ENCODE measurements around the gene ABCA1.
"Not testable (repeated sequence)": the region's sequence is repeated elsewhere in the genome, so short reads cannot be mapped to it uniquely, and the experiment has no call there.

The ABCA1 gene

DNA sequence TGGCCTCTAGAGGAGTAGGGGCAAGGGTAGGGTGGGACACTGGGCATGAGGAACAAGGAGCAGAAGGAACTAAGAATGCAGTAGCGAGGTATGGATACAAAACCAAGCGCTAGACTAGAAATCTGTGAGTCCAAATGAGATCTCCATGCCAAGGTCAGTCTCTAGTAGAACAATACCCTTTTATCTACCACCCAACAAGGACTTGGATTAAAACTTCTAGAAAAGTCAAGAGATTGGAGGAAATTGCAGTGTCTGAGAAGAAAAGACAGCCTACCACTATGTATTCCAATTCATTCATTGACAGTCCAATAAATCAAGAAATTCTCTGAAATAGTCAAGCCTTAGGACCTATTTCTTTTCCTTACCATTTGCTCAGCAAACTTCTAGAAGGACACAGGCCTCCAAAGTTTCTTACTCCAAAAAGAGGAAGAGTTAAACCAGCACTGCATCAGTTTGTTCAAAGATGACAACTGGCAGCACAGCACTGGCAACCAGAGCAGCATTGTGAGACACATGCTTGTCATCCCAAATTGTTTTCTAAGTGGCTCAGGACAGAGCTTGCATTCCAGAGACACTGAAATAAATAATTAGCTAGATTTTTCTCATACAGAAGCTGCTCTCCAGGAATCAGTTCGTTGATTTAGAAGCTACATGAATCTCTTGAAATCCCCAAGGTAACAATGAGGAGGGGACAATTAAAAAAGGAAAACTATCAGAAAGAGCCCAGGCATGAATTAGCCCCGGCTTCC is 22.6 kb downstream of the ABCA1 start:
- no peak for DNase-seq

DNA sequence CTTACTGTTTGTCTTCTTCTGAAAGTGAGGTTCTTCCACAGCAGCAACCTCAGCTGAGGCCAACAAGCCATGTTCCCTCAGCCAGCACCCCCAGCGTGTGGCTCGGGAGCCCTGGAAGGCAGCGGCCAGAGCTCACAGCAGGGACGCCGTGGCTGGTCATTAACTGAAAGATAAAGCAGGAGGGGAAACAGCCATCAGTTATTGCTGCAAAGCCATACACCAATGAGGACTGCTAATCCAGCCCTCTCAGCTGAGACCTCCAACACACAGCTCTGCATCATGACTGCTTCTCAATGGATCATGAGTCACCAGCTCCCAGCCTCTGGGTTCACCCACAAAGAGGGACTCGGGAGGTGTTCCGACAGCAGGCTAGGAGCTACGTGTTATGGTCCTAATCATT is 24.3 kb downstream of the ABCA1 start:
- peak; percentile 57 for DNase-seq

DNA sequence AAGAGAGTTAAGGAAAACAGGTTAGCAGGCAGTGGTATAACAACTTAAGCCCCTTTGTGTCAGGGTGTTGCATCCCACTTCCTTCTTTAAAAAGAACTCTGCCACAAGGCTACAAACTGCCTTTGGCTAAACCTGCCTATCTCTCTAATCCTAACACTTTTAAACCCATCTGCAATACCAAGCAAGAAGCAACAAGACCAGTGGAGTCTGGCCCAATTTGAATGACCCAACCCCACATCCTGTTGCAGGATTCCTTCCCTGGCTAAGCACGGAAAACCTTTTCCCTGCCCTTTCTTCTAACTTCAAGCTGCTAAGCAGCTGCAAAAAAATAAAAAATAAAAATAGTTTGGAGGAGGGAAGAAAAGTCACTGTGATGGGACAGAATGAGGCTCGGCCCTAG is 27.1 kb downstream of the ABCA1 start:
- DNase-seq: no peak

DNA sequence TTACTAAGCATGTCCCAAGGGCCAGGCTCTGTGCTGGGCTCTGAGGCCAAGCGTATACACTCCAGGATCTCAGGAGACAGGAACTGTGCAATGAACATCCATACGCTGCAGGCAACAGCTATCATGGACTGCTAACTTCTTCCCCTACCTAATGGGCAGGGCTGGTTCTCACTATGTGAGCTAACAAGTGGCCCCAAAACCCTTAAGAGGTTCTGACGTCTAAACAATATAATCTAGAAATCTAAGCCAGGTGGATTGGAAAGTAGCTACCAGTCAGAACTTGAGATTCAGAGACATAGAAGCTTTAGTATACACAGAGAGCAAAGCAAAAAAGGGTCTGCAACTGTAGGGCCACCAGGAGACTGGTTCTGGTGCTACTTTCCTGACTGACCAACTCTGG is 27.6 kb downstream of the ABCA1 start:
- no peak for DNase-seq

DNA sequence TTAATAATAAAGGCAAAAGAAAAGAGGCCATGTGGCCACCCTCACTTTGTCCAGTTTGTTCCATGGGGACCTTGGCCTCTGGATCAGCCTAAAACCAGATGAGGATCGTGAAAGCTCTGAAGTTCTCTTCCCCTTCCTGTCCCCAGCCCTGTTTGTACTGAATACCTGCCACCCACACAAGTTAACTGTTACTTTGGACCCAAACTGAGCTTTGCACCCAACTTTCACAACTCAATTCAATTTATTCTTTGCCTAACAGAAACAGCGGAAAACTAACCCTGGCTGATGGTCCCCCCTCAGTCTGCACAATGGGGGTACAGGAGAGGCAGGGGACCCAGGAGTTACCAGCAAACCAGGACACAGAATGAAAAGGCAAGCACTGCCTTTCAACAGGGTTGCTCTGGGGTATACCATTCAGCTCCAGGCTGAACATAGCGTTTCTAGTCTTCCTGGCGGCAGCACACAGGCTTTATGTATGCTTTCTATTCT is 28.2 kb downstream of the ABCA1 start:
- DNase-seq: no peak

DNA sequence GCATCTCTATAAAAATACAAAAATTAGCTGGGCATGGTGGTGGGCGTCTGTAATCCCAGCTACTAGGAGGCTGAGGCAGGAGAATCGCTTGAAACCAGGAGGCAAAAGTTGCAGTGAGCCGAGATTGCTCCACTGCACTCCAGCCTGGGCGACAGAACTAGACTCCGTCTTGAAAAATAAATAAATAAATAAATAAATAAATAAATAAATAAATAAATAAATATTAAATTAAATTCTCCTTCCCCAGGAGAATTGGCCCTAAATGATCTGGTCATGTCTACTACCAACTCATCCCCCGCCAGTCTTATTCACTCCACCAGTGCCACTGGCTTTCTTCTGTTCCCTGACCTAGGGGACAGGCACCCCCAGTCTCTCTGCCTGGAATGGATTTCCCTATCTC is 29.6 kb downstream of the ABCA1 start:
- DNase-seq: not testable (repeated sequence)

DNA sequence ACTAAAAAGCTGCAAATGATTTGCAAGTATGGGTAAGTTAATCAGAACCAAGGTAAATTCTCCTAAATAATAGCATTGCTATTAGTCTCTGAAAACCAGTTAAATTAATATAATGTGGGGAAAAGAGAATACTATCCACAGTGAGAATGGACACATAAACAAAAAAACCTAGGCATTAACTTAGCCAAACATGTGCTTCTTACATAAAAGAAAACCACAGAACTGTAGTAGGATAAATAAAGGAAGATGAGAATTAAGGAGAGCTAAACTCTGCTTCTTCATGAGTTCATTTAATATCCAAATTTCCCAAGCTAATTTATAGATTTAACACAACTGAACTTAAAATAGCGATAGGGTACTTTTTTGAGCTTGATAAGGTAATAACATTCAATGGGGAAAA is 31.8 kb downstream of the ABCA1 start:
- DNase-seq: peak; percentile 31

DNA sequence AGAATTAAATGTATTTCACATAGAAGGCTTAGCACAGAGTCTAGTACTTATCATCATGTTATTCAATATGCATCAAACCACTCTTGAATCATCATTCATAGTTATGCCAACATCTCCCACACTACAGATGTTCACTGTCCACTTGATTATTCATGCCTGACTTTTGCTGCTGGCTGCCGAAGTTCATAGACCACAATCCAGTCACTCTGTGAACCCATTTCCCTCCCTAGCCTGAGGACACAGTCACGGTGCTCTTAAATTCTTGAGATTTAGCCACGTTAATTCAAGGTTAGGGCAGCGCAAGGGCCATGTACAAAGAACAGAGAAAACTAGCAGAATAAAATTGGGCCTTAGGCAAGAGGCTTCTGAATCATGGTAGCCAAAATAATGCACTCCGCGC is 32.4 kb downstream of the ABCA1 start:
- peak; percentile 94 for DNase-seq

DNA sequence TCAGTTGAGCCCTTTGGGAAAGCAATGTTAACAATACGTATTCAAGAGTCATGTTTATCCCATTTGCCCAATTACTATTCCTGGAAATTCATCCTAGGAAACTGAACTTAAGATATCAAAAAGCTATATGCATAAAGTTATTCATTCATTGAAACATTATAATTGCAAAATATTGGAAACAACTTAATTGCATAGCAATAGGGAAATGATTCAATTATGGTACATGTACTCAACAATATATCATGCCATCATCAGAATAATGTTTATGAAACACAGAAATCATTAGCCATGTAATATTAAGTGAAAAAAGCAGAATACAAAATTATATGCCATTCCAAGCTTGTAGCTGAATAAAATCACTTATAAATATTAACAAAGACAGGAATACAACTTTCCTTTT is 35.3 kb downstream of the ABCA1 start:
- DNase-seq: no peak

DNA sequence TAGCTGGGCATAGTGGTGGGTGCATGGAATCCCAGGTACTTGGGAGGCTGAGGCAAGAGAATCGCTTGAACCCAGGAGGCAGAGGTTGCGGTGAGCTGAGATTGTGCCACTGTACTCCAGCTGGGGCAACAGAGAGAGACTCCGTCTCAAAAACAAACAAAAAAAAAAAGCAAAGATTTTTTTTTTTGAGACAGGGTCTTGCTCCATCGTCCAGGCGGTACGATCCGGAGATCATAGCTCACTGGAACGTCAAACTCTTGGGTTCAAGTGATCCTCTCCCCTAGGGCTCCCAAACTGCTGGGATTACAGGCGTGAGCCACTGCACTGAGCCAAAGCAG is 37.6 kb downstream of the ABCA1 start:
- no peak for DNase-seq

DNA sequence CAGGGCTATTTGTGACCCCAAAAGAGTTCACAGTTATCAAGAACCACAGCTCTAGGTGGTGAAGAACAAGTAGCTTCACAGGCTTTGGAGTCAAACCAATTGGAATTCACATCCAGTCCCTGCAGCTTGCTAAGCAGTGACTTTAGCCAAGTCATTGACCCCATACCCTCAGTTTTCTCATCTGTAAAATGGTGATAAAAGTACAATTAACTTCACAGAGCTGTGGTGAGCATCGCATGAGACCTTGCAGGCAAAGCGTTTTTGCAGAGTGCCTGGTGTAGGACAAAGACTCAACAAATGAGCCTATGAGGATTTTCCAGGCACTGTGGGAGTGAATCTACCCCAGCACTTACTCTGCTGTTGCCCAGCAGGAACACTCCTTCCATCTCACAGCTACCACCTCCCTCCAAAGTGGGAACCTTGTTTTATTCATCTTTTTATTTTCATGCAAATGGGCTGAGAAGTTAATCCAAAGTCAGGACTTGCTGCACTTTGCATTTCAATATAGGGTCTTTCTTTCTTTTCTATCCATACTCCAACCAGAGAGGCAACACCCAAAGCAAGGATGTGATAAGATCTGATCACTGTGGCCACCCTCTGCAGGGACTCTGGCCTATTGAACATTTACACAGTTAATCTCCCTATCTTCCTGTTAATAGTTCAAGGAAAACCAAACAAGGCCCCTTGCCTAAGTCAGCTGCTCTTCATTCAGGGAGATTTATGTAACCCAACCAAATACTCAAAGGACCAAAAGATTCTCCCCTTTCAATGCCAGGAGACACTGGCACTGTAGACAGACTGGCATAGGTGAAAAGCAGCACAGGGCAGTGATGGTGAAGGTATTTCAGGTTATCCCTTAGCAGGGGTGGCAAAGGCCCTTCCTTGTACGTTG is 41.9 kb downstream of the ABCA1 start:
- no peak for DNase-seq

DNA sequence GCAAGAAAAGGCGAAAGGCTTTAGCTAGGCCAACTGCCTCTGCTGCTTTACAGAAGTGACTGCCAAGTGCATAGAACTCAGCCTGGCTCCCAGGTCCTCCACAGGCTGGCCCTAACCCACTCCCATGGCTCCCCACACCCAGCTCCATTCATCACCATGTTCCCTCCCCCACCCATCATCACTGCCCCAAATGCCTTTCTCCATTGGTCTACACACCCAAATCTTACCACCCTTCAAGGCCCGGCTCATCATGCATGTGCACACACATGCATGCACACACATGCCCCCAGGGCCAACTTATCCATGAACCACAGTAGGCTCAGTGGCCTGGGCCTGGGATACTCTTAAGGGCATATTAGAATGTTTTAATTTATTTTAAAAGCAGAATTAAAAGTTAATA is 44.8 kb downstream of the ABCA1 start:
- DNase-seq: no peak

DNA sequence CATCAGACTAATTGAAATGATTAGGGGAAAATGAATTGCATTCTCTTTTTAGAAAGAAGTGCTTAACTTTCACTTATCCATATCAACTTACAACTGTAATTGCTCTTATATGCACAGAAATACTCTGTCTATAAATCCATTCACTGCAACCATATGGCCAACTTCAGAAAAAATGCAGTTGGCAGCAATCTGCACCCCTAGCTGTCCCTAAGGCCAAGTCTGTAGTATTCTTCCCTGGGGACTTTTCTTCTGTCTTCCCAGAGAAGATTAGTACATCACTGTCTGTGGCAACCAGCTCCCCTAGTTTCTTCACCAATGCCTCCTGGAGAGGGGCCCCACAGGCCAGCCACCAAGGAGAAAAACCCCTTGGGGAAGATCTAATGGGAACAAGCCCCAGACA is 45.4 kb downstream of the ABCA1 start:
- no peak for DNase-seq

DNA sequence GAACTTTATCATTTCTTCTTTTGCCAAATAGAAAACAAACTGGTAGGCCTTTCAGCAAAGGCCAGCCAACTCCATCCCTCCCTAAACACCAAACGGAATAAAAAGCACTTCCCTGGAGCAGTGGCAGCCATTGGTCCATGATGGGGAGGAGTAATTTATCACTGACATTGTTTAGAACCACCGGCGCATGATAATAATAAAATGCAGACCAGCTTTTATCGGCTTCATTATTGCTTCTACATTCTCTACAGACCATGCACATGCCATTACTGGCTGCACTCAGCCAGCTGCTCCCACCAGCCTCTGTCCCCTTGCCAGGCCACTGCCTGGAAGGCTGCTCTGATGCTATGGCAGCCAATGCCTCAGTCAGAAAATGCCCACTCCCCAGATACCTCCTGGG is 45.9 kb downstream of the ABCA1 start:
- DNase-seq: no peak

DNA sequence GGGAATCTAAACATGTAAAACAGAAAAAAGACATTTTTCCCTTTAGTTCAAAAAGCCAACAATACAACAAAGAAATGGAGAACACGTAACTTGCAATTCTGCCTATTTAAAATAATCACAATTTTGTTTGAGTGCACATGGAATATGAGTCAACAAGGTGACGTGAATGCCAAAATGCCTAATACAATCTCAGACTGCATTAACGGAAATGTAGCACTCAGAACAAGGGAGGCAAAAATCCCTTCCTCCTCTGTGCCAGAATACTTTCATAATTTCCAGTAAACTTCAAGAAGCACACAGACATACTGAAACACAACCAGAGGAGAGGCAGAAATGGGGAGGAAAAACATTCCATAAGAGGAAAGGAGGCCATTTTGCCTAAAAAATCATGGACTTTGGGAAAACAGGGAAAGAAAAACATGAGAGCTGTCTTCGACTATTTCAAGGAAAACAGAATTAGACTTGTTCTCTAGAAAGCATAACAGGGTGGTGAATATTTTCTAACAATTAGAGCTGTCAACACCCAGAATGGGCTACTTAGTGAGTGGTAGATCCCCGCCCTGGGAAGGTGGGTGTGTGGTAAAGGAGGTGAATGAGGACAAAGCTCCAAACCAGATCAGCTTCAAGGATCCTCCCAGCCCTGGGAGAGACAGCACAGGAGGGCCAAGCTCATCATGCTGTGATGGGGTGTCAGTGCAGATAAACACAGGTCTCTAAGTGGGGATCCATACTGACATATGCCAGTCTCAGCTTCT is 48.2 kb downstream of the ABCA1 start:
- DNase-seq: peak; percentile 79

DNA sequence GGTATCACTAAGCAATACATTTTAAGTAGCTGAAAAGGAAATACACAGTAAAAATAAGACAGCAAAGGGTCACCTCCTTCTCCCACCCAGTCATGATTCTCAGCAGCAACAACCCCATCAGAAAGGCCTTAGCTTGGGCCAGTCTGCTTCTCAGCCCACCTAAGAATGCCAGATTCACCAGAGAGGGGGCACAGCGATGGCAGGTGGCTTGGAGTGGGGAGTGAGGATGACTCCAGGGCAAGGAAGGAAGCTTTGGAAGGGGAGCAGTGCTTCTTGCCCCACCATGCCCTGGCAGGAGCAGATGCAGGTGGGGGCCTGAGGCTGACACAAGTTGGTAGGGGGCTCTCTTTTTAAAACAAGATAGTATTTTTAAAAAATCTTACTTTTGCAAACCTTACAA is 51.4 kb downstream of the ABCA1 start:
- DNase-seq: no peak

DNA sequence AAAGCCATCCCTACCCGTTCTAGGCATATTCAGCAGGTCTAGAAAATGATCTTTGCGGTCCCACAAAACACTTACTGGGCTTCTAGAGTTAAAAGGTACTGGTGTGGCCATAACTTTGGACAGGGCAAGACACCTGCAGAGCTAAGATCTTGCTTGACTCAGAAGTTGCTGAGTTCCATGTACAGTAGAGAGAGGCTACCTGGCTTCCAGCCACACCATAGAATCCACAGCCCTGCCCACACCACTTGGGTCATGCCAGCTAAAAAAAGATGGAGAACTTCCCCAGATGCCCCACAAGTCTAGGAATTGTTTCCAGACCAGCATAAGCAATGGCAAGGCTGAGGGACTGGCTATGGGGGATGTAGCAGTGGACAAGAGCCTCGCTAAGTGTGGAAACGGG is 52.1 kb downstream of the ABCA1 start:
- DNase-seq: no peak

DNA sequence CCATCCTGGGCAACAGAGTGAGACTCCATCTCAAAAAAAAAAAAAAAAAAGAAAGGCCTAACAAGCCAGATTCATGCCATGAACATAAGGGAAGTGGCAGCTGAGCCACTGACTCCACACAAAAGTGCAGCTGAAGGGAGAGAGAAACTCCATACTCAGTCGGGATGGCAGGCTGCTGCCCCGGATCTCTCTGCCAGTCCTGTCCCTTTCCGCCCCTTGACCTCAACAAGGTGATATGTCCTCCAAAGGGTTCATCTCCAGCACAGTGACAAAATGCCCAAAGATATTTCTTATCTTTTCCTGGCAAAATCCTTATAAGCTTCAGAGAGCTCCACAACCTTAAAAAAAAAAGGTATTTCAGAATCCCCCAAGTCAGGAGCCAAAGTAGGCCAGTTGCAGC is 52.6 kb downstream of the ABCA1 start:
- DNase-seq: no peak

DNA sequence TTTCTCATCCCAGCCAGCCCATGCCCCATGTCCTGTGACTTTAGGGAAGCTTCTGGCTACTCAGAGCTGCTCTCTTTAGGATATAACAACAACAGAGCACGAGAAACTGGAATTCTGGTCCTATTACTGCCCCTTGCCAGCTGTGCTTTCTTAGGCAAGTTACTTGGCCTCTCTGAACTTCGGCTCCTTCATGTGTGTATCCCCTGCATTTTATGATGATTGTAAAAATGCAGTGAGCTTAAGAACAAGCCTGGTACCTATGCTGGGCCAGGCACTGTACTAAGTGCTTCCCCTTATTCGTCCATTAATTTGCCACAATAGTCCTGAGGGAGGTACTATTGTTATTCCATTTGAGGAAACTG is 54.5 kb downstream of the ABCA1 start:
- no peak for DNase-seq

DNA sequence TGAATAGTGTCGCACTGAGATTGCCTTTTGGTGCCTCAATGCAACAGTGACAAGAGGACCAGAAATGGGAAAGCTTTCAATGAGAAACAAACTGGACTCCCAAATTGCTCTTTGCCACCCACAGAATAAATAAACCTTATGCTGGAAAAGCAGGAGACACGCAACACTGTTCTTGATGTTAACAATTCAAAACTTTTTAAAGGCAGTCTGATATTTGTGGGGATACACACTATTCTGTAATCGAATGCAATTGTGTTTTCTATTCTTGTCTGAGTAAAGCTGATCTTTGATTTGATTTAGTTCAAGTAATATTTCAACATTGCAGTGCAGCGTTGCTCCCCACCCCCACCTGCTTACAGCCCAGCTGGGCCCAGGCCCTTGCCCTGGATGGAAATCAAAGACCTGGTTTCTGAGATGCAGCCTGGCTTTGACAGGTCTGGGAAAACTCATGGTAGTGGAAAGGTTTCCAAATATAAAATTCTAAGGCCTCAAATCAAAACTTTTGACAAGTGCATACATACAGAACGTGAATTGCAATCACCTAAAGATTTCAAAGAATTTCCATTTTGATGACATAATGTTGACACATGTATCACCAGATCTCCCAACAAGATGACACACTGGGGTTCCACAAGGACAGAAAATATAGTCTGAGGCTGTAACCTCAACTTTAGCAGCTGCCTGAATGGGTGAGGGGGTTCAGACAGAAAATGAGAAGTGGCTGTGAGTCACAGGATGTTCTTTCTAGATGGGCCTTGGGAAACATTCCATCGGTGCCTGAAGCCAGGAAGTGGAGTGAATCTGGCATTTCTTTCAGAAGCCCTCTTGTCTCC is 55.1 kb downstream of the ABCA1 start:
- peak; percentile 99 for DNase-seq

DNA sequence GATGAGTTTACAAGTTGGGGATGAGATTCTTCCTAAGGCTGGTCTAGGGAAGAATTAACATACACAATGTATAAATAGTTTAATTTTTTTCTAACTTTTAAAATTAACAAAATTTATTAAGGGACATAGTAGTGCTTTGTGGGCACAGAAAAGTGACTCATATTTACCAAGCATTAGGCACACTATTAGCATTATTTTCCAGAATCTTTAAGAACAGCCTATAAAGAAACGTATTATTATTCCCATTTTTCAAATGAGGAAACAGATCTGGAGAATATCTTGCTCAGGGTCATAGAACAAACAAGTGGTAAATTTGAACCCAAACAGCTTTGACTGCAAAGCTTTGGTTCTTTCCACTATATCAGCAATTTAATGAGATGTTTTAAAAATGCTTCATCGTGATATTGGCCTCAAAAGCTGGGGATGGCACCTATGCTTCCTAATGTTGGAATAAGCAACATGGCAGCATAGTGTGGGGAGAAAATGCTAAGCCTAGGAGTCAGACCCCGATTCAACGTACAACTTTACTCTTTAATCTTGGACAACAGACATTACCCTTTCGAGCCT is 55.9 kb downstream of the ABCA1 start:
- no peak for DNase-seq

DNA sequence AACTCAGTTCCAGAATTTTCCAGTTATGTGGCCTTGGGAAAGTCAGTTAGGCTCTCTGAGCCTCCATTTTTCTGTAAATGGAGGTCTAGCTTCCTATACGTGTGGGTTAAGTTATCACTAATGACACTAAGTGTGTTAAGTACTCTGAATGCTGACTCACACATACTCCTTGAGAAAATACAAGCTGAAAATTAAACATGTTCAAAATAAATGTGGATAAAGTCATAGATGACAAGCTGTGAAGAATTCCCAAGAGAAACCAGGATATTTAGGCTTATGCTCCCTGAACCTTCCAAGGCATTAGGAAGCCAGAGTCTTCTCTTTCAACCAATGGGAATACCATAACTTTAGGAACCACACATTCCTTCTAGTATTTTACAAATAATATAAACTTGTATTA is 58.1 kb downstream of the ABCA1 start:
- peak; percentile 45 for DNase-seq
